Brain microvascular endothelial cell (primary cell): ENCODE results near the gene ADGRG1.

ENCODE experiments used
- DNase-seq: peaks from one replicate; pipeline ENCODE4 v3.0.0-alpha.2; 2020
- H3K27ac ChIP-seq: fragments of 250-450 bp; sonication (Bioruptor Pico); 2 replicates; pipeline ENCODE4 v1.5.1; 2020; ENCODE audit warnings: mild to moderate bottlenecking, moderate library complexity
- H3K27me3 ChIP-seq: fragments of 250-450 bp; sonication (Bioruptor Pico); replicated peaks from 2 replicates; pipeline ENCODE4 v1.5.1; 2020; ENCODE audit warnings: mild to moderate bottlenecking
- H3K36me3 ChIP-seq: fragments of 250-450 bp; sonication (Bioruptor Pico); replicated peaks from 2 replicates; pipeline ENCODE4 v1.5.1; 2020; ENCODE audit warnings: mild to moderate bottlenecking
- H3K4me3 ChIP-seq: 2 replicates; pipeline ENCODE4 v1.5.1; 2011; ENCODE audit warnings: low read depth, mild to moderate bottlenecking, control low read depth, low read length, moderate library complexity
- CTCF ChIP-seq: IDR thresholded peaks from 2 replicates; pipeline ENCODE4 v1.5.1; 2011; ENCODE audit warnings: low read depth, mild to moderate bottlenecking, moderate library complexity, low read length, control low read depth, inconsistent platforms; ENCODE audit errors: missing control alignments
- in situ Hi-C: cut with HindIII; loops from 2 replicates; pipeline ENCODE4 v1.10.0; 2017; ENCODE audit warnings: low sequenced_read_pairs, low pct_ligation_motif_present

The ADGRG1 gene

GRCh38 chr16:57693550-57693949, 65.1 kb downstream of the ADGRG1 start:
- in situ Hi-C loops: no loop called here
- no peaks in the 10 kb centered on the region for H3K27me3 ChIP-seq
- no peak for DNase-seq
- no peak for TF ChIP-seq CTCF
- no peak overlapping the region for H3K27ac ChIP-seq
- no peaks in the 10 kb centered on the region for H3K36me3 ChIP-seq
- H3K4me3 ChIP-seq: no peak overlapping the region

GRCh38 chr16:57694231-57694724, 65.8 kb downstream of the ADGRG1 start:
- no peak for DNase-seq
- in situ Hi-C loops: no loop called here
- Histone ChIP-seq H3K36me3 (no peaks in the 10 kb centered on the region), H3K27ac (no peak overlapping the region), H3K4me3 (no peak overlapping the region), H3K27me3 (no peaks in the 10 kb centered on the region)
- TF ChIP-seq CTCF: no peak

- Histone ChIP-seq H3K27ac (no peak within 1 kb of the TSS), H3K27me3 (no peaks in the 10 kb centered on the region), H3K4me3 (peak within 1 kb of the TSS; percentile 39), H3K36me3 (no peaks in the 10 kb centered on the region)
- in situ Hi-C loops: no loop called here
- peak; percentile 34 for DNase-seq
- TF ChIP-seq CTCF: no peak
These were observed 66.6 kb downstream of the ADGRG1 start, which contains the start of gene DRC7 for GRCh38 chr16:57694725-57695679. Gene DRC7 (plus strand): TSS chr16:57694806. CDS start chr16:57697950, 3,144 bp downstream.

GRCh38 chr16:57695680-57696069, 67.2 kb downstream of the ADGRG1 start:
- no peak for TF ChIP-seq CTCF
- Histone ChIP-seq H3K27ac (no peak overlapping the region), H3K27me3 (no peaks in the 10 kb centered on the region), H3K4me3 (no peak overlapping the region), H3K36me3 (no peaks in the 10 kb centered on the region)
- in situ Hi-C loops: no loop called here
- no peak for DNase-seq

GRCh38 chr16:57696240-57696639, 67.8 kb downstream of the ADGRG1 start:
- no peak for TF ChIP-seq CTCF
- in situ Hi-C loops: no loop called here
- no peaks in the 10 kb centered on the region for H3K27me3 ChIP-seq

More at GRCh38 chr16:57696240-57696639, 67.8 kb downstream of the ADGRG1 start:
- Histone ChIP-seq H3K27ac (no peak overlapping the region), H3K36me3 (no peaks in the 10 kb centered on the region), H3K4me3 (no peak overlapping the region)
- DNase-seq: no peak
